ENCODE data around the gene SOX1.

SOX1 gene

DNA sequence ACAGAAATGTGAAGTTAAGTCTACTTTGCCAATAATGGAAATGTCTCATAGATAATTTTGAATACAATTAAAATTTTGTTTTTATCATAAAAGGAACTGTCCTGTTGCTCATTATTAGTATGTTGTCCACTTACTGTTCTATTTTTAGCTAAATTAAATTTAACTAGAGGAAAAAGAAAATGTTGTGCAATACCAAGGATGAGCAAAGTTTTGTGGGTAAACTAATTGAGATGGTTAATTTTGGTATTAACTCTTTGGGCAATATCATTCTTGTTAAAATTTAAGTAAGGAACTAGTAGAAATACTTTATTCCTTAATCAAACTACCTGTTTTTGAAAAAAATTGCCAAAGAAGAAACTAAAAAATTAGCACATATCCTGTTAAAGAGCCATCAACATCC, 43.5 kb downstream of the SOX1 start:
- no peak for DNase-seq

DNA sequence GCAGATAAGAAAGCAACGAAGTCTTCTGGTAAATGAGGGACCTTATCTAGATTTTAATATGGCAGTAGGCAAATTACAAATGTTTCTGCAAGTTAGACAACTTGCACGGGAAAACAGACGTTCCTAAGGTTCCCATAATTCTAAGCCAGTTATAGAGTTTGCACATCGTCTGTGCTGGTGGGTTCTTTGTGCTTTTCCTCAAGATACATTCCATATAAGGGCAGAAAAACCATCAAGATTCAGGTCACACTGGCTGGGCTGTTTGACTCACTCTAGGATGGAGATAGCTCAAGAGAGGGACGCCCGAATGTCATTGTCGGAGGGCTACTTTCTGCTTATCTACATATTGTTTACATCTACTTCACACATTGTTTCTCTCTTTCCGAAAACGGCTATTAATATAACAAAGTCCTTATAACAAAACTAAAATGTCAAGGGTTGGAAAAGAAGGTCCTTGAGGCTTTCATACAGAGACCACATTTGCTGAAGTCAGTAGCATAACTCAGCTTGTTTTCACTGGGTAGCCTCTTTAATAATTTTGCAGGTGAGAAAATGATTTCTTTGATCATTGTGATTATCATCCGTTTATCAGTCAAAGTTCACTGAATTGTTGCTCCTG, 44.4 kb downstream of the SOX1 start:
- no peak for DNase-seq

DNA sequence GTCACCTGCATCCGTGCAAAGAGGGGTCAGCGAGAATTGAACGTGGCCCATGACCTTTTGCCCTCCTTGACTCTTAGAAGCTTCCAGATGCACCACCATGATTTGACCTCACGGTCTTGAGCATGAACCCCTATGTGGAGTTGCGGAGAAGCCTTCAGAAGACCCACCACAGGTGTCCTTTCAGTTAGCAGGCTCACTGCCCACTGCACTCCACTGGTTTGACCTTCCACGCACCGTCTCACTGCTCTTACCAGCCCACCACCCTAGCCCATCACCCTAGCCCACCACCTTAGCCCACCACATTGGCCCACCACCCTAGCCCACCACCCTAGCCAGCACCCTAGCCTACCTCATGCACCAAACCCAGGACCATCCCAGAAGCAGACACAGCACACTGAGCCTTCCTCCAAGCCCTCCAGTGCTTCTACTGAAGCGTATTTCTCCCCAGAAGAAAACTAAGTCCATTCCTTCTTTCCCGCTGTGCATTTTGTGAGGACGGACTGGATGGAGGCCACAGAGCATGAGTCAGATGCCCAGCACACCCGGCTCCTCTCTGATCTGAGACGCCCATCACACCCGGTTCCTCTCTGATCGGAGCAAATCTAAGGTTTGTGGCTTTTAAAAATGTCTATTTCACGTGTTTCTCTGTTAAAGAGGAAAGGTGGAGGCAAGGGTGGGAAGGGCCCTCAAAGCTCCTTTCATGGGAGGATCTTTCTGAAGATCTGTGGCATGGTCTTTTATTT, 45.8 kb downstream of the SOX1 start:
- DNase-seq = no peak

DNA sequence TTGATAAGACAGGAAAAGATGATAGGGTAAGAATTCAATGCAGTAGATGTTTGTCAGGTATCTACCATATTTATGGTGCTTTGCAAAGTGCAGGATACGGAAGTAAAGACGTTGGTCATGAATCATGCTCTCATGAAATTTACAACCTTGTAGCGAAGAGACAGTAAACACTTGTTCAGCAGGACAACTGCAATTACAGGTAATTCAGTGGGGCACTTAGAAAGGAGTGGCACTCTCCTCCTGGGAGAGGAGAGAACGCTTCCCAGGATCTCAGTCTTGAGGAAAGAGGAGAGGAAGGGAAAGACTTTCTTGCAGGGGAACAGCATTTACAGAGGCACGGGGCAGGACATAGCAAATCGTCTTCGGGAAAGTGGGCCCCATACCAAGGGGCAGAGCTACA, 46.4 kb downstream of the SOX1 start:
- no peak for DNase-seq

DNA sequence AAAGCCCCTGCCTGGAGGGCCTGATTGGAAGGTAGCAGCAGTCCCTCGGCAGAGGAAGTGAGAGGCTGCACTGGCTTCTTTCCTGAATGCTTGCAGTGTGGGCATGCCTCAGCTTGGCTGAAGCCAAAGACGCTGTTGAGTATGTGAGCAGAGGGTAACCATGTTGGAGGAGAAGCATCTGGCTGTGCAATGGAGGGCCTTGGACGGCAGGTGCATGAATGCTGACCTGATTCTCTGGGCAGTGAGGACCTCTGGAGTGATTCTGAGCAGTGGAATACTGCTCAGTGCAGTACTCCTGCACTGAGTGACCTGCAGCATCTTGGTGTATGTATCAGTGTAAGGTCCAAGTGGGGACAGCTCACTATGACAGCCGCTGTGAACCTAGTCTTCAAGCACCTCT, 46.9 kb downstream of the SOX1 start:
- no peak for DNase-seq

DNA sequence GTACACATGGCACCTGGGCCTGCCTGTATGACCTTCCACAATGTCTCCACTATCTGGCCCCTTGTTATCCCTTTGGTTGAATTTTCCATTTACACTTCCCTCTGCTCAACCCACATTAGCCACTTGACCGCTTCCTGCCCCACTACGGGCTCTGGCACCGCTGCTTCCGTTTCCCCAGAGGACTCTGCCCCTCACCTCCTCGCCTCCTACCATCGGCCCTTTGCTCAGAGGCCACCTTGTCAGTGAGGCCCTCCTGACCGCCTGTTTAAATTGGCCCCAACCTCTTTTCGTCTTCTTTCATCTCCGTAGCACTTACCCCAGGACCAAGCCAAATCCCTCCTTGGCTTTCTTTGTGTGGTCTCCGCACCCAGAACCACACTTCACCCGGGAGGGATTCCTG, 47.4 kb downstream of the SOX1 start:
- no peak for DNase-seq

DNA sequence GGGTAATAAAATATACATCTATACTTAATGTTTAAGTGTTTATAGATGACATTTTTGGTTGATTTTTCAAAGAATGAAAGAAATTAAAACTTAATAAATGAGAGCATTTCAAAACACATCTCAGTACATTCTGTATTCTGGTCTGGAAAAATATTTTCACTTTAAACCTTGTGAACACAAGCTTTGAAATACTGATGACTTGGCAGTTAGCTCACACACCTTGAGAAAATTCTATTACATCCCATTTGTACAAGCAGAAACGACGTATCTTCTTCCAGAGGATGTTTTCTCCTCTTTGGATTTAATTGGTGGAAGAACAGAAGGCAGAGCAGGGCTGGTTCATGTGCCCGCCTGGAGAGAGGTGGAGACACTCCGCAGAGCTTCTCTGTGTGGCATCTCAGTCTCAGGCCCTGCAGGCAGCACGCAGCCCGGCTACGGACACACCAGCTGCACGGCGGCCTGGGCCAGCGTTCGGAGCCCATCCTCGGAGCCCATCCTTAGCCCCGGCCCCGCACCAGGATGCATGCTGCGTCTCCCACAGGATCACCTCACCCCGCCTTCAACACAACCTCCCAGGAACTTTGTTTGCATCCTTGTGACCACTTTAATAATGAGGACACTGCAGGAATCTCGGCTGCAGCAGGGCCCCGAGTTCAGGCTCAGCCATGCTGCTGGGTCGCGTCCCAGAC, 48.6 kb downstream of the SOX1 start:
- DNase-seq = no peak

DNA sequence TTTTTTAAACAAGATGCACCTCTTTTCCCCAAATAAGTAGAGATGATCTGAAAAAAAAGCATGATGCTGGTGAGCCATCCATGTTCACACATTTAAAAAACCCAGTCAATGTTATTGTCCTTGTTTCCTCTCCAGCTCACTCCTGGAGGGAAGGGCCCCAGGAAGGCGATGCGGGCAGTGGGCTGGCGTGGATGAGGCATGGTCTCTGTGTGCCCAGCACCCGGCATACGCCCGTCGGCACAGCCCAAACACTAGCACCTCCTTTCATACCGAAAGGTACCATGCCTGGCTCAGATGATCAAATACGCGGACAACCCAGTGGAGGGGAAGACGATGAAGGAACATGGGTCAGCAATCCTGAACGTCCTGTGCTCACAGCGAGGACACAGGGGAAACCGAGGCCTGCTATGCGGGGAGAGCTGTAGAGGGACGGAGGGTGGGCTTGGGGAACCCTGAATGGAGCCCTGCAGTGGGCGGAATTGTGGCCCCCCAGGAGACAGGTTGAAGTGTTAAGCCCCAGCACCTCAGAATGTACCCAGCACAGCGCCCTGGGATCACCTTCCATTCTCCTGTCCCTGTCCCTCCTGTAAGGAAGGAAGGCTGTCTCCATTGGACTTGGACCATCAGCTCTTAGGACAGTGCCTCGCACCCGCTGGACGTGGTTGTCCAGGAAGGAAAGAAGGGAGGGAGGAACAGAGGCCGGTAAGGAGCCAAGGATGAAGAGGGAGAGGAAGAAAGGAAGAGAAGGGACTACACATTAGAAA, 49.4 kb downstream of the SOX1 start:
- DNase-seq = no peak

DNA sequence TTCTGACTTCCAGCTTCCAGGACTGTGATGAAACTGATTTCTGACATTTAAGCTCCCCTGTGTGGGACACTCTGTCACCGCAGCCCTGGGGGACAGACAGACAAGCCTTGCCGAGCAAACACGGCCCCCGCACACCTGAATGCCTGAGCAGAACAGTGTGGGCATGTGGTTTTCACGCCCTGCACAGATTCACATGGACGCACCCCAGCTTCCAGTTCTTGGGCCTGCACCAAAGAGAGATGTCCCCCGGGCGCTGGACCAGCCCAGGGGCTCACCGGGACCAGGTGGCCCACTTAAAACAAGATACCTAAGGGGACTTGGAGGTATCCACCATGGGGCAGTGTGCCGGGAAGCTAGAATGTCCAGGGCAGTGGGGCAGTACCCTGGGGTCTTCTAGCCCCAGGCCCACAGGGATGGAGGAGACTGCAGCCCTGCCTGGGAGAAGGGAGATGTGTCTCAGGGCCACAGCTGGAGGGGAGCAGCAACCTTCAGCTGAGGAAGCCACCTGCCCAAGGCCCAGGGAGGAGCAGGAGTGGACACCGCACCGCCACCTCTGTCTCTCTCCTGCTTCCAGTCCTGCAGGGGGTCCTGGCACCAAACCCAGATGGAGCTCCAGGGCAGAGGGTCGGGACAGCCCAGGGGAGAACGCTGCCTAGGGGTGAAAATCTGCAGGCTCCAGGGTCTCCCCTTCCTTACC, 50.5 kb downstream of the SOX1 start:
- no peak for DNase-seq

DNA sequence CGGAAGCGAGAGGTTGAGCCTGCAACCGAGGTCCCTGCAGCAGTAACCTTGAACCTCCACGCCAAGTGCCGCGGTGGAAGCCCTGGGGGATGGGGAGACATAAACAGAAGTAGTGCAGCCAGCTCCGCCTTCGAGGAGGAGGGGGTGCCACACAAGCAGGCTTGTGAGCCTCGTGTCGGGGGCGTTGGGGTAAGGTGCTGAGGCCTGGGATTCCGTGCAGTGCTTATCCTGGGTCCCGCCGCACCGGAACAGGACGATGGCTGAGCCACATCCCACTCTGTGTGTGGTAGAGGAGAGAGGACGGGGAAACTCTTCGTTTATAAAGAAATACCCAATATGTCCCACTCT, 51.0 kb downstream of the SOX1 start:
- DNase-seq = no peak

DNA sequence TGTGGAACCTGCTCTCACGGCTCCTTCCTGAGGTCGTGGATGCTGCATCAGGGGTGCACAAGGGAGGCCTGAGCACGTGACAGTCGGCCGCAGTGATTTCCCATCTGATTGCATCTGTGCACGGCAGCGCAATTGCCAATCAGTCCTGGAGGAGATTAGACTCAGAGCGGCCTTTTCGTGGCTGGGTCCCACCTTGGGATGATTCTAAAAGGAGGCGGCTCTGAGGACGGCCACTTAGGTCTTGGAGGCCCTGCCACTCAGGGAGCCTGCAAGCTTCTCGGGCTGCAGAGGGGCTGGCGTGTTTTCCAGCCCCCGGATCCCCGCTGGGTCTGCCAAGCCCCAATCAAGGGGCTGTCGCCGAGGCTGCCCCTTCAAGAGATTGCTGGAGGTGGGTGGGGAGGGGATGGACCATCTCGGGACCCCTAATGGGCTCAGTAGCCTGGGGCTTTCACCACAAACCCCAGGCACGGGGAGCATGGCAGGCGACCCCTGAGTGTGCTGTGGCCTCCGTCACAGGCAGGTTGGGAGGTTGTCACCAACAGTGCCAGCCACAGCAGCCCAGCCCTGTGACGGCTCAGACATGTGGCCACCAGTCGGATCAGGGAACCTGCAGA, 51.6 kb downstream of the SOX1 start:
- no peak for DNase-seq

DNA sequence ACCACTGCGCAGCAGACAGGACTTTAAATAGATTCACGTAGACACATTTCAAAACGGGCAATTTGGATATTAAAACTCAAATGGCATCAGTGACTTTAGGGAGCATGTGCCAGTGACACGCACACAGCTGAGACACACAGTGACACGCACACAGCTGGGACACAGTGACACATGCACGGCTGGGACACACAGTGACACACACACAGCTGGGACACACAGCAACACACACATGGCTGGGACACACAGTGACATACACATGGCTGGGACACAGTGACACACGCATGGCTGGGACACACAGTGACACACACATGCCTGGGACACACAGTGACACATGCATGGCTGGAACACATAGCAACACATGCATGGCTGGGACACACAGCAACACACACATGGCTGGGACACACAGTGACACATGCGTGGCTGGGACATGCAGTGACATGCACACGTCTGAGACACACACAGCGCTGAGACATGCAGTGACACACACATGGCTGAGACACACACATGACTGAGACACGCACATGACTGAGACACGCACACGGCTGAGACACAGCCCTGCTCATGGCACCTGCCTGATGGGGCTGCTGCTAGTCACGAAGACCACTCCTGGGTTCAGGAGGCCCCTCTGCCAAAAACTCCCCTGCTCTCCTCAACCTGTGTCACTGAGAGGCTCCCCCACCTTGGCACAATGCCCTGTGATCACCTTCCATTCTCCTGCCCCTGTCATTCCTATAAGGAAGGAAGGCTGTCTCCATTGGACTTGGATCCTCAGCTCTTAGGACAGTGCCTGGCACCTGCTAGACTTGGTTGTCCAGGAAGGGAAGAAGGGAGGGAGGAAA, 52.5 kb downstream of the SOX1 start:
- DNase-seq = no peak

DNA sequence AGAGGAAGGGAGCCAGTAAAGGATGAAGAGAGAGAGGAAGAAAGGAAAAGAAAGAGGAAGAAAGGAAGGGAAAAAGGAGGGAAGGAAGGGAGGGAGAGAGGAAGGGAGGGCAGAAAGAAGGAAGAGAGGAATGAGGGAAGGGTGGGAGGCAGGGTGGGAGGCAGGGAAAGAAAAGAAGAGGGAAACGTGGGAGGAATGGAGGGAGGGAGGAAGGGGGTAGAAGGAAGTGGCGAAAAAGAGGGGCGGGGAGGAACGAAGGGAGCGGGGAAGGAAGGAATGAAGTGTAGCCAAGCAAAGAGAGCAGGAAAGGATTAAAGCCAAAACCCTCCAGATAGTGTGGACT, 53.1 kb downstream of the SOX1 start:
- DNase-seq = no peak
